GM10248 (cell line): Measurements from ENCODE around the gene VPS9D1.

Experiments used
- CTCF ChIA-PET: fragments of 300-600 bp; sonication (Branson Sonifier 250); formaldehyde crosslinking; extraction: SDS; loops from one replicate; lab custom pipeline; 2021; ENCODE audit warnings: antibody characterized with exemption; lab: Yijun Ruan, JAX
- POLR2A ChIA-PET: fragments of 350-650 bp; sonication (Branson Sonifier 250); formaldehyde crosslinking; extraction: SDS; loops from one replicate; lab custom pipeline; 2020; ENCODE audit warnings: antibody characterized with exemption; lab: Yijun Ruan, JAX
- DNase-seq: peaks from one replicate; pipeline ENCODE4 v3.0.0; 2012; ENCODE audit errors: extremely low spot score
- TF ChIP-seq, protein P1 (sequence below): IDR thresholded peaks from 2 replicates; pipeline ENCODE4 v1.5.1; 2012; ENCODE audit warnings: mild to moderate bottlenecking, low read depth; ENCODE audit errors: extremely low read depth, missing control alignments, control extremely low read depth

The VPS9D1 gene

DNA sequence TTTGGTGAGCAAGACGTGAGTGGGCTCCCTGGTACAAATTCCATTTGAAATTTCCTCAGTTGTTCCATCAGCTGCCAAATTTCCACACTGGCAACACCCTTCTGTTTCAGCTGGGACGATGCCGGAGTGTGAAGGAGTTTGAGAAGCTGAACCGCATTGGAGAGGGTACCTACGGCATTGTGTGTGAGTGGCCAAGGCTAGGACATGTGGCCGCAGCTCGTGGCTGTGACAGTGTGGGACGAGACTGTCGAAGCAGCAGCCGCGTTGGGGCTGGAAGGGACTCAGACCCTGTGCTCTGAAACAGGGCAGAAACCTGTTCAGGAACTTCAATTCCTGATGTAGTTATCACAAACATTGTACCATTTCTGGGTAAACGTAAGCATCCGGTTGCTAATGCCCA, 31.6 kb downstream of the VPS9D1 start:
- TF ChIP-seq, protein P1, sequence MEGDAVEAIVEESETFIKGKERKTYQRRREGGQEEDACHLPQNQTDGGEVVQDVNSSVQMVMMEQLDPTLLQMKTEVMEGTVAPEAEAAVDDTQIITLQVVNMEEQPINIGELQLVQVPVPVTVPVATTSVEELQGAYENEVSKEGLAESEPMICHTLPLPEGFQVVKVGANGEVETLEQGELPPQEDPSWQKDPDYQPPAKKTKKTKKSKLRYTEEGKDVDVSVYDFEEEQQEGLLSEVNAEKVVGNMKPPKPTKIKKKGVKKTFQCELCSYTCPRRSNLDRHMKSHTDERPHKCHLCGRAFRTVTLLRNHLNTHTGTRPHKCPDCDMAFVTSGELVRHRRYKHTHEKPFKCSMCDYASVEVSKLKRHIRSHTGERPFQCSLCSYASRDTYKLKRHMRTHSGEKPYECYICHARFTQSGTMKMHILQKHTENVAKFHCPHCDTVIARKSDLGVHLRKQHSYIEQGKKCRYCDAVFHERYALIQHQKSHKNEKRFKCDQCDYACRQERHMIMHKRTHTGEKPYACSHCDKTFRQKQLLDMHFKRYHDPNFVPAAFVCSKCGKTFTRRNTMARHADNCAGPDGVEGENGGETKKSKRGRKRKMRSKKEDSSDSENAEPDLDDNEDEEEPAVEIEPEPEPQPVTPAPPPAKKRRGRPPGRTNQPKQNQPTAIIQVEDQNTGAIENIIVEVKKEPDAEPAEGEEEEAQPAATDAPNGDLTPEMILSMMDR = no peak
- ChIA-PET POLR2A (interaction anchor here (1.6 kb wide), 1 partner anchor 11 kb away, joined by 5 read pairs; no protein-coding TSS in a partner anchor), CTCF (interaction anchor here (1.0 to 1.2 kb wide), 3 partner anchors 11 to 172 kb away, joined by 3 to 4 read pairs (median 3); no protein-coding TSS in a partner anchor)
- DNase-seq = no peak

DNA sequence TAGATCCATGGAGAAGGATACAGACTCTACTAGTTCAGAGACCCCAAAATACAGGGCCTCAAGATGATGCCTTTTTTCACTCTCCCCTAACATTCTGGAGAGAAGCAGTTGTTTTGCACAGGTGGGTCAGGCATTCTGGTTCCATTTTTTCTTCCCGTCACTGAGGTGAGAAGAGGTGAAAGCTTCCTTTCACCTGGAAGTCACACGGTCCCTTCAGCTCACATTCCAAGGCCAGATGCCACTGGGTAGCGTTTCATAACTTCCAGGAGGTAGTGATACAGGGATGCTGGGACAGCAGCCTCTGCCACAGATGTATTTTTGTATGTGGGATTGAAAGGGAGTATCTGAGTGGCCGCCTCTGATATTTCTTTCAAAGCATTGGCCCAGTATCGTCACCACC, 32.3 kb downstream of the VPS9D1 start:
- ChIA-PET CTCF (interaction anchor here (1.2 kb wide), 2 partner anchors 12 to 172 kb away, joined by 3 to 4 read pairs; no protein-coding TSS in a partner anchor), POLR2A (interaction anchor here (1.6 kb wide), 1 partner anchor 12 kb away, joined by 5 read pairs; no protein-coding TSS in a partner anchor)
- TF ChIP-seq, protein P1 = no peak
- no peak for DNase-seq

DNA sequence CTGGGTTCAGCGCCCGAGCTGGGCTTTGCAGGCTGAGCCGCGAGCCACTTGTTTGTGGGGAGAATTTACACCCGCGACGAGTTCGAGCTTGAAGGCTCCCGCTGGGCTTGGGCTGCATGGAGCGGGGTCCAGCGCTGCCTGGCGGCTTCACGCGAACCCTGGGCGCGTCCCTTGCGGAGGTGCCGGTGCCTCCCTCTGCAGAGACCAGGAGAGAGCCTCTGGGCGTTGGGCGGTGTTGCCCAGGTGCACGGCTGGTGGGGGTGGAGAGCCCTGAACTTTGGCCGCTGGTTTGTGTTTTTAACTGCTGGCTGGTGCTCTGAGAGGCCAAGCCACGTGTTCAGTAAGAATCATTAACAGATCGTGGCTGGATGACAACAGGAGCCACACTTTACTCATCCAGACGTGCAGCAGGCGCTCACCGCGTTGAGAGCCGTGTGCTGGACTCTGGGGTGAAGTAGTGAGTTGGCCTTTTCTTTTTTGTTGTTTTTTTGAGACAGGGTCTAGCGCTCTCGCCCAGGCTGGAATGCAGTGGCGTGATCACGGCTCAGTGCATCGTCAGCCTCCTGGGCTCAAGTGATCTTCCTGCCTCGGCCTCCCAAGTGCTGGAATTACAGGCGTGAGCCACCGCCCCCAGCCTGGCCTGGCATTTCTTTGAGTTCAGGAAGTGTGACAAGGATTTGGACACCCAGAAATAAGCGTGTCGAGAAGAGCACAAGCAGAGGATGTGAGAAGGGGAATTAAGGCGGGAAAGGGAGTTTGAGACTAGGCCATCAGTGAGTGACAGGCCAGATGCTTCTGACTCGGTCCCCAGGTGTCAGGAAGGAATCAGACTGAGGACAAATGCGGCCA, 33.4 kb downstream of the VPS9D1 start:
- peak; percentile 66 for DNase-seq
- TF ChIP-seq, protein P1 = no peak
- ChIA-PET CTCF (interaction anchor here (0.7 to 2.4 kb wide), 4 partner anchors 12 to 46 kb away, joined by 3 to 16 read pairs (median 4); no protein-coding TSS in a partner anchor), POLR2A (interaction anchor here (1.0 kb wide), 1 partner anchor 14 kb away, joined by 3 read pairs; the partner anchor contains the start of gene SPATA2L)

DNA sequence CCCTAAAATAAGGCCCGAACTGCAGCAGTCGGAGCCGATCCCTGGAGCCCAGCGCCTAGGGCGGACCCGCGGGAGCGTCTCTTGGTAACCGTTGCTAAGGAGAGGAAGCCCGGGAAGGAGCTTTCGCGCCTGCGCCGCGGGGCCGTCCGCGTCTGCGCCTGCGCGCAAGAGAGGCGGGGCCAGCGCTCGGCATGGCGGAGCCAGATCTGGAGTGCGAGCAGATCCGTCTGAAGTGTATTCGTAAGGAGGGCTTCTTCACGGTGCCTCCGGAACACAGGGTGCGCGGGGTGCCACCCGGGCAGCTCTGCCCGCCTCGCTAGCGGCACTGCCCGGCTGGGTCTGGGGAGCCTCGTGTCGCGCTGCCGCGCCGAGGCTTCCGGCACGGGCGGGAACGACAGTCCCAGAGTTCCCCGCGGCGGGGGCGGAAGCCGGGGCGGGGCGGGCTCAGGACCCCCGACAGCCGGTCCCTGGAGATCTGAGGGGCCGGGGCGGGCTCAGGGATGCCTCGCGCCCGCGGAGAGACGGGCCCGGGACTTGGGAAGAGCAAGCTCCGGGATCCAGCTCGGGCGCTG, 34.1 kb downstream of the VPS9D1 start, which contains the start of gene CDK10:
Gene CDK10, plus strand, starts transcription at position 170 of the 572 bp plus-strand sequence. Its CDS starts 22 bp downstream, at position 192.
- ChIA-PET CTCF (interaction anchor here (0.7 to 2.4 kb wide), 4 partner anchors 12 to 45 kb away, joined by 3 to 16 read pairs (median 4); no protein-coding TSS in a partner anchor), POLR2A (interaction anchor here (1.0 kb wide), 1 partner anchor 15 kb away, joined by 3 read pairs; the partner anchor contains the start of gene SPATA2L)
- TF ChIP-seq, protein P1 = no peak
- DNase-seq = peak; percentile 96

DNA sequence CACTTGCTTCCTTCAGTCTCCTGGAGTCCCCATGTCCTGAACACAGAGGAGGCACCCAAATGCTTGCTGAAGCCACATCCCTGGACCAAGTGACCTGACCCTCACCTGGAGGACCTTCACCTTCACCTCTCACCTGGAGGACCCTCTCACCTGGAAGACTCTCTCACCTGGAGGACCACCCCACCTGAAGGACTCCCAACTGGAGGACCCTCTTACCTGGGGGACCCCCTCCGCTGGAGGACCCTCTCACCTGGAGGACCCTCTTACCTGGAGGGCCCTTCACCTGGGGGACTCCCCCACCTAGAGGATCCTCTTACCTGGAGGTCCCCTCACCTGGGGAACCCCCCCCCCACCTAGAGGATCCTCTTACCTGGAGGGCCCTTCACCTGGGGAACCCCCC, 34.8 kb downstream of the VPS9D1 start:
- TF ChIP-seq, protein P1 = no peak
- POLR2A ChIA-PET = no interaction called here
- no peak for DNase-seq
- CTCF ChIA-PET = interaction anchor here (1.5 to 2.4 kb wide), 3 partner anchors 13 to 21 kb away, joined by 3 to 16 read pairs (median 6); no protein-coding TSS in a partner anchor

DNA sequence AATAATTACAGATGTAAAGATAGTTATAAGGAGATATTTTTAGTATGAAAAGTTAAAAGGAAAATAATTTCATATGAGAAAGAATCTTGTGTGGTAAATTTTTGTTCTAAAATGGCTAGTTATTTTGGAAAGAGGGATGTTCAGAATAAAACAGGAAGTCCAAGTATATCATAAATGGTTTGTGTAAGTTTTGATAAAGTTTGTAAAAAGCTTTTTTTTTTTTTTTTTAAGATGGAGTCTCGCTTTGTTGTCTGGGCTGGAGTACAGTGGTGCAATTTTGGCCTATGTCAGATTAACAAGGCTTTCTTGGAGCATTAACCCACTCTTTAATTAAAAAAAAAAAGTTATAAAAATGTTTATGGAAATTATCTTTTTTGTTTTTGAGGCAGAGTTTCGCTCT, 42.4 kb downstream of the VPS9D1 start:
- TF ChIP-seq, protein P1 = no peak
- ChIA-PET POLR2A (no interaction called here), CTCF (no interaction called here)
- no peak for DNase-seq
